GM12891 (cell line): ENCODE data around the gene MS4A10.

ENCODE experiments used
- DNase-seq: peaks from one replicate; pipeline ENCODE4 v3.0.0; 2011; ENCODE audit warnings: low spot score; ENCODE audit not compliant: insufficient read length
- FAIRE-seq: peaks from 2 replicates; lab custom pipeline; 2011; peaks lifted over from hg19 to GRCh38; lab: Jason Lieb, UNC
- PAX5 ChIP-seq: IDR thresholded peaks from 2 replicates; pipeline ENCODE4 v1.6.1; 2011; ENCODE audit warnings: low read length, moderate library complexity, mild to moderate bottlenecking; ENCODE audit not compliant: insufficient read depth, severe bottlenecking
- POLR2A ChIP-seq: IDR thresholded peaks from 2 replicates; pipeline ENCODE4 v1.6.1; 2011; ENCODE audit warnings: low read depth, low read length, control low read depth
- POLR2AphosphoS5 ChIP-seq: IDR thresholded peaks from 2 replicates; pipeline ENCODE4 v1.6.1; 2011; ENCODE audit warnings: low read depth, low read length, control low read depth
- POU2F2 ChIP-seq: IDR thresholded peaks from 2 replicates; pipeline ENCODE4 v1.6.1; 2011; ENCODE audit warnings: low read depth, mild to moderate bottlenecking, control low read depth, low read length, moderate library complexity
- SPI1 ChIP-seq: IDR thresholded peaks from 2 replicates; pipeline ENCODE4 v1.6.1; 2011; ENCODE audit warnings: low read depth, low read length, control low read depth
- TAF1 ChIP-seq: IDR thresholded peaks from 2 replicates; pipeline ENCODE4 v1.6.1; 2011; ENCODE audit warnings: low read depth, low read length, control low read depth

Gene MS4A10

DNA sequence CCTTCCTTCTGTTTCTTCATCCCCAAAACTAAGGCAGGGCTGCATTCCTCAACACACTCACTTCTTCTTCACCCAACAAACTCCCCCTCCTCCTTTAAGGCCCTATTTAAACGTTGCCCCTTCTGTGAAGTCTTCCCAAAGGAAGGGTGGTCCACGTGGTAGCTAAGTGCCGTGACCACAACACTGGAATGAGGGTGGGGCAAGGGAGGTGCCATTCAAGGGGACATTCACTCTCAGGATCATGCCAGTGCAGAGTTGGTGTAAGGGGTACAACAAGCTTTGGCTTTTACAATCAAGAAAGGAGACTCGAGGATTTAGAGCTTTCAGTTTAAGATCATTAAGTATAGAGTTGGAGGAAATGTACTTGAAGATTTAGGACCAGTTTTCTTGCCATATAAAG is 8.0 kb upstream of the MS4A10 start:
- DNase-seq (no peak), FAIRE-seq (no peak)
- TF ChIP-seq TAF1 (no peak), SPI1 (no peak), POLR2AphosphoS5 (no peak), POLR2A (no peak), POU2F2 (no peak), PAX5 (no peak)

DNA sequence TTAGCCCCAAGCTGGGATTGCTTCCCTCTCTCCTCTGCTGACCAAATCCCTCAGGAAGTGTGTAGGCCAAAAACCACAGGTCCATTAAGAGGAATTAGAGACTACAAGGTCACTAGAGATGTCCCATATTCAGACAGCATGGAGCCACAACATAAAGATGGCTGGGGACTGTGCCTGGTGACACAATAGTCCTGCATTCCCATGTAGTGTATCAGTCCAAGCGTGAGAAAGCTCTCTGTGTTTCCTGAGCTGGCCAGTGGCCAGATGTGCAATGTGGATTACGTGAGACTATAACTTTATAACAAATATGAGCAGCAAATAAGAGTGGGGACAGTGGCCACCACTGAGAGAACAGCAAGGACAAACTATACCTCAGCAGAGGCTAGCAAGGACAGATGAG is 7.6 kb upstream of the MS4A10 start:
- no peak for TF ChIP-seq PAX5
- TF ChIP-seq TAF1 = no peak
- TF ChIP-seq POLR2AphosphoS5 = no peak
- no peak for TF ChIP-seq POLR2A
- no peak for TF ChIP-seq POU2F2
- TF ChIP-seq SPI1 = no peak
- FAIRE-seq (no peak), DNase-seq (no peak)

- no peak for DNase-seq
- no peak for FAIRE-seq
- TF ChIP-seq SPI1 (no peak), POLR2AphosphoS5 (no peak), TAF1 (no peak), POLR2A (no peak), PAX5 (no peak), POU2F2 (no peak)
Measured at GRCh38 chr11:60780065-60780464, 5.1 kb upstream of the MS4A10 start.

DNA sequence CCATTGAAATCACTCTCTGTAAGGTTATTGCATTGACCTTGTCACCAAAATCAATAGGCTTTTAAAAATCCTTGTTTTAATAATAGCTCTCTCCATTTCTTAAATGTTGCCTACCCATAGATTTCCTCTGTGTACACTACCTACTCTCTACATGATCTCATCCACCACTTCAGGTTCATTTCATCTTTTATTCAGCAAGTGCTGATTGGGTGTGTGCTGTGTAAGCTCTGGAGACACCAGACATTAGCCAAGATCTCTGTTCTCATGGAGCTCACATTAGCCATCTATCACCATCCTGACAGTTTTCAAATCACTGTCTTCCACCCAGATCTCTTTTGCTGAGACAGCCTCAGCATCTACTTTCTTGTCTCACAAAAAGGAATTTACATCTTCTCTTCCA is 4.4 kb upstream of the MS4A10 start:
- FAIRE-seq = peak; percentile 23
- TF ChIP-seq PAX5 = no peak
- TF ChIP-seq TAF1 = no peak
- TF ChIP-seq POLR2A = no peak
- TF ChIP-seq POLR2AphosphoS5 = no peak
- TF ChIP-seq SPI1 = no peak
- no peak for TF ChIP-seq POU2F2

DNA sequence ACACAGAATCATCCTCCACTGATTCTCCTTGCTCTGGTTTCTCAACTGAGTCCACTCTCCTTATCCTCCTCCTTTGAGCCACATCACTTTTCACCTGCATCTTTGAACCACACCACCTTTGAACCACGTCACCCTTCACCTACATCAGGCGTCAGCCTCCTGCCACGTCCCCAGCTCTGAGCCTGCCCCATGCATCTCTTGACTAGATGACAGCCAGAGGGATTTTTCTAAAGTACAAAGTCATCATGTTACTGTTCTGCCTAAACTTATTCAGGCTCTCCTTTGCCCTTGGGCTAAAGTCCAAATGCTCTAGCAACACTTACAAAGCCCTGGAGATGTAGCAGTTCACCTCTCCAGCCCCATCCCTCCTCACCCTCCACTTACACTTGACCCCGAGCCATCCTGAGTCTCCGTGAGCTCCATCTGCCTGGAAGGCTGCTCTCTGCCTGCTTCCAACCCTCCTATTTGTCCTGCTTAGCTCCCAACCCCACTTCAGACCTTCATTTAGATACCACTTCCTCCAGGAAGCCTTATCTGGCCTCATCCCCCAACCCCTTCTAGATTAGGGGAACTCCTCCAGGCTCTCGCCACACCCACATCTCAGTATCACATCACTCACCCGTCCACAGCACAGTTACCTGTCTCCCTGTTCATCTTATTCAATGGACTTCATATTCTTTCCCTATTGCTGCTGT is 3.7 kb upstream of the MS4A10 start:
- FAIRE-seq (no peak), DNase-seq (no peak)
- TF ChIP-seq POLR2AphosphoS5 (no peak), SPI1 (peak; percentile 54), PAX5 (no peak), POLR2A (no peak)

More for the DNA sequence above, 4.4 kb upstream of the MS4A10 start:
- no peak for DNase-seq

- no peak for TF ChIP-seq TAF1
- no peak for TF ChIP-seq SPI1
- no peak for TF ChIP-seq POLR2AphosphoS5
- no peak for FAIRE-seq
- DNase-seq = no peak
Measured at GRCh38 chr11:60781981-60782316, 3.2 kb upstream of the MS4A10 start.

DNA sequence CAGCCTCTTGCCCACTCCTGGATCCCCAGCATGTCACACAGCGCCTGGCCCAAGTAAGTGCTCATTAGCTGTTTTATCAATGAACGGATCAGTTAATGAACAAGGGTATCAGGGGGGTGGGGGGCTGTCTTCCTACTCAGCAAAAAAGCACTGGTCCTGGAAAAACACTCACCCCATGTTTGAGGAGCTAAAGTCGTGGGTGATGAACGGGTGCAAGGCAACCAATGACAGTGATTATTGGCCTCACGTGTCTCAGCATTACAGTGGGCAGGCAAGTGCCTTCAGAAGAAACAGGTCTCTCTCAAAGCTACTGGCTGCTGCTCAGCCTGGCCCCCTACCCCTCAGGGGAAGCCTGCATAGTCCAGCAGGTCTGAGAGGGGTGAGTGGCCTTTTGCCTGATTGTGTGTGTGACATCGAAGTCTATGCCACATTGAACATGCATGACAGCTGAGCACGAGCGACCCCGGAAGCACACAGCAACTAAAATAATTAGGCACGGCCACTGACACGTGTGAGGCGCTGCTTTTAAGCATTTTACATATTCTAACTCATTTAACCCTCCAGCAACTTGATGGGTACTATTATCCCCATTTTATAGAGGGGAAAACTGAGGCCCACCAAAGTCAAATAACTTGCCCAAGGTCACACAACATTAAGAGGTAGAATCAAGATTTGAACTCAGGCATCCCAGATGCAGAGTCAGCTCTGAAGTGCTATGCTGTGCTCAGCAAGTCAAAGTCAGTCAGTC is 2.6 kb upstream of the MS4A10 start:
- no peak for FAIRE-seq
- no peak for DNase-seq
- TF ChIP-seq TAF1 (no peak), POLR2AphosphoS5 (no peak), POLR2A (no peak), SPI1 (no peak), PAX5 (no peak), POU2F2 (no peak)

GRCh38 chr11:60783141-60783484 is 2.0 kb upstream of the MS4A10 start:
- TF ChIP-seq POLR2AphosphoS5 = no peak
- DNase-seq = no peak
- FAIRE-seq = no peak

DNA sequence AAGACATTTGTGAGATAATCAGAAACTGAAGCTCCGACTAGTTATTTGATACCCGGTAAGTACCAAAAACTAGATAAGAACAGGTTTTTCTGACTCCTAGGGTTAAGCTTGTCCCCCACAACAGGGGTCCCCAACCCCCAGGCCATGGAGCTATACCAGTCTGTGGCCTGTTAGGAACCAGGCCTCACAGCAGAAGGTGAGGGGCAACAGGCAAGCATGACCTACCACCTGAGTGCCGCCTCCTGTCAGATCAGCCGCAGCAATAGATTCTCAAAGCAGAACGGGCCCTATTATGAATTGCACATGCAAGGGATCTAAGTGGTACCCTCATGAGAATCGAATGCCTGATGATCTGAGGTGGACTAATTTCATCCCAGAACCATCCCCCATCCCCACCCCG is 1.2 kb upstream of the MS4A10 start:
- FAIRE-seq (no peak), DNase-seq (no peak)
- no peak for TF ChIP-seq PAX5
- TF ChIP-seq TAF1 = no peak
- no peak for TF ChIP-seq POLR2A
- TF ChIP-seq SPI1 = no peak
- TF ChIP-seq POLR2AphosphoS5 = no peak
- TF ChIP-seq POU2F2 = no peak

- no peak for TF ChIP-seq PAX5
- DNase-seq (no peak), FAIRE-seq (no peak)
Measured at GRCh38 chr11:60785806-60786361, 751 bp downstream of the MS4A10 start.
